ENCODE results near the gene OCA2. TPM values are rescaled to one million over a fixed set of nuclear protein-coding genes. Genes with fewer than 3 reads are reported as not detected.
"Not testable (repeated sequence)": the region's sequence is repeated elsewhere in the genome, so short reads cannot be mapped to it uniquely, and the experiment has no call there.

Gene OCA2
- total RNA-seq, 1 donor from 2014 or later: not detected

DNA sequence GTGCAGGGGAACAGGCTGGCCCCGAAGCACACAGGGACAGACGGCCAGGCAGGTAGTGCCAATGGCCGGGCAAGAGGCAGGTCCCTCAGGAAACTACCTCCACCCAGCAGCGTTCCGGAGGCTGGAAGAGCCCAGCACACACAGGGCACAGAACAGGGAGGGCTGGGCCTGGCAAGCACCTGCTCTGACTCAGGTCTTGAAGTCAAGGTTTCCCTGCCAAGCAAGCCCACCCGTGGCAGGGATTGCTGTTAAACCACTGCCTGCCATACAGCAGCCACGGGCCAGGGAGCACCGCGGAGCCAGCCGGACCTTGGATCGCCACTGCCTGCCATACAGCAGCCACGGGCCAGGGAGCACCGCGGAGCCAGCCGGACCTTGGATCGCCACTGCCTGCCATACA lies 22.5 kb upstream of the OCA2 start:
- intact Hi-C loops (cut with micrococcal nuclease): not testable (repeated sequence)

DNA sequence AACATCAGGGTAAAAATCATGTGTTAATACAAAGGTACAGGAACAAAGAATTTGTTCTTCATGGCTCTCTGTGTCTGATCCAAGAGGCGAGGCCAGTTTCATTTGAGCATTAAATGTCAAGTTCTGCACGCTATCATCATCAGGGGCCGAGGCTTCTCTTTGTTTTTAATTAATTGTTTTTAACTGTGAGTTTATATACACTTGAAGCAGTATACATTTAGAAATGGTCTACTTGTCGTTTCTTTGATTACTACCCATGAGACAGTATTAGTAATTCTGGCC lies 21.2 kb upstream of the OCA2 start:
- intact Hi-C loops (cut with micrococcal nuclease): no loop called here

DNA sequence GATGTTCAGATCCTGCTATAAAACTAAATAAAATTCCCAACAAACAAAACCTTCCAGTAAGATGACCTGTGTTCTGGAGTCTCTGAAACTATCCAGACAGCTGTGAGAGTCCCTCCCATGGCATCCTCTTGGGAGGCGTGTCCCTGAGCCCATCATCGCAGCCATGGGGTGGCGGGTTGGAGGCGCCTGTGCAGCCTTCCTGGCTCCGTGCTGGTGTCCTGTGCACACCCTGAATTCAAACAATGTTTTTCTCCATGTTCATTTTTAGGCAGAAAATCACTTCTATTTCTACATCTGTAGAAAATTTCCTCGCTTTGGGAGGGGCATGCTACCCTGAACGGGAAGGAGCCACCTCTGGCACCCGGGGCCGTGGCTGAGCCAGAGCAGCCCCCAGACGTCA lies 19.4 kb upstream of the OCA2 start:
- intact Hi-C loops (cut with micrococcal nuclease): no loop called here

DNA sequence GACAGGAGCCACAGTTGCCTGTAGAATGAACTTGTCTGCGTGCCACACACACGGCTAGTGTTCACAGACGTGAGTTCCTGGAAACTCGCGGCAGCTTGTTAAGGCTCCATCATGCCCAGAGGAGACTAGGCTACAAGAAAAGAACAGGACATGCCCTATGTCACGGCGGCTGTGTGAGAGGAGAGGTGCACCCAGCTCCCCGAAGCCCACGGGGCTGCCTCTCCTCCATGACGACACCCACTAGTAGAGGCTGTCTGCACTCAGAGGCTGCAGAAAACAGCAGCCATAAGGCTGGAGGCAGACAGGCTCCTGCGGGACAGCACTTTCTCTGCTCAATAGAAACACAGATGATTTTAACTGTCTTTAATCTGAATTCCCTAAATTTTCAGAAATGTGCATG lies 19.0 kb upstream of the OCA2 start:
- intact Hi-C loops (cut with micrococcal nuclease): no loop called here

DNA sequence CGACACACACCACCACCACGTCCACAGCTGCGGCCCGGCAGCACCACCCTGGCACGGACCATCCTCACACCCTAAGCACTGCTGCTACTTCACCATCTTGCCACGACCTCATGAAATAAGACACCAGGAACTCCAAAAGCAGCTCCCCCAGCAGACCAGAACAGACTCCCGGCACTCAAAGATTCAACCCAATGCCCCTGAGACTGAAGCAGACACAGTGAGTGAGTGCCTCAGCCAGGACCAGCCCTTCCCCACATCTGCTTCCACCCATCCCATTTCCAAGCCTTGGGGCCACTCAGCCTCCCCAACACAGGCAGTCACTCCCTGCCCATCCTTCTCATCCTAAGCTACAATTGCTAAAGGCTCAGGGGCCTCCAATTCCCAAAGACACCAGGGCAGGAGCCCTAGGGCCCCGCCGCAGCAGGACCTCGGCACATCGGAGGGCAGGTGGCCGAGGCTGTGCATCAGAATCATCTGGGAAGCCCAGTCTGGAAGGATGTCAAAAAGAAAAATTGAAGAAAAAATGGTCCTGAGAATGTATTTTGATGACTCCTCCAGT lies 18.4 kb upstream of the OCA2 start:
- intact Hi-C loops (cut with micrococcal nuclease): no loop called here

DNA sequence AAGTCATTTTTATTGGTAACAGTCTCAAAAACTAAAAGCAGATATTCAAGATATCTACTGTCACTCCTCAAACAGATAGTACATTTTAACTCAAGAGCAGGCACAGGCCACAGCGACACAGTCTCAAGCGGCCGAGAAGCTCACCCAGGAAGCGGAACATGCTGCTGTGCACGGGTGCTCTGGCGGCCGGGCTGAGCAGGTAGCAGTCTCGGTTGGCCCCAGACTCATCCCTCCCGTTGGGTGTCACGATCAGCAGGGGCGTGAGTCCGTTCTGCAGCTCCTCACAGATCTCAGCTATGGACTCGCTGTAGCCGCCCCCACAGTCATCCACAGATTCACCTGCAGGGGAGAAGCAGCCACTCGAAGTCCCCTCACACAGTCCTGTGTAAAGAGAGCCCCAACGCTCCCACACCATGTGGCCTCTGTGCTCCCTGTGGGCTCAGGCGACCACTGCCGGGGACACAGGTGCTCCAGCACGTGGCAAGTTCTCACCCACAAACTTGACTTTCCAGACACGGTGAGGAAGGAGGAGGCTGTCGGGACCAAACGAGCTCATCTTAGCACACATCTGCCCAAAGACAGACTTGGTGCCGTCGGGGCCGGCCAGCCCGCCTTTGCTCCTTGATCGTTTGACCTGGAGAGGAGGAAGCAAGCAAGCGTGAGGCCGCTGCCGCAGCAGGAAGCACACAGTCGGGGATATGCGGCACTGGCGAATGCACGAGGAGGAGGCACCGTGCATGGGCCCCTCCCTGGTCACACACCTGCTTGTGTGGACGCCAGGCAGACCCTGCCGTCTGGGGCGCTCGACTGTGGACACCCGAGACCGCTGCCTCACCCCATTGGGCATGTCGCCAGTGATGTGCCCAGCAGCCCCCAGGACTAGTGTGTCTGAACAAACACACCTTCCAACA lies 17.7 kb upstream of the OCA2 start:
- intact Hi-C loops (cut with micrococcal nuclease): no loop called here

DNA sequence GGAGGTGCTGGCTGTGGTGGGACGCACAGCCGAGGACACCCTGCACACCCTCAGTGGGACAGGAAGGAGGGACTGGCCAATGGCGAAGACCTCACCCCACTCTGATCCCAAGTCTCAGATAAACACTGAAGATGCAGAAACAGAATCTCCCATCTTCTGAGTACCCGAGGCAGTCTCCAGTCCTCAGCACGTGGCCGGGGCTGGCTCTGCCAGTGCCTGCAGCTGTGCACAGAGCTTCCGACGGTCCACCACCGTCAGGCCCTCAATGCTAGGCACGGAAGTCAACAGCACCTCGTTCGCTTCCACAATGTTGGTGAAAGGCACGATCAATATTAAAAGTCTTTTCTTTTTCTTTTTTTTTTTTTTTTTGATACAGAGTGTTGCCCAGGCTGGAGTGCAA lies 16.8 kb upstream of the OCA2 start:
- intact Hi-C loops (cut with micrococcal nuclease): no loop called here

DNA sequence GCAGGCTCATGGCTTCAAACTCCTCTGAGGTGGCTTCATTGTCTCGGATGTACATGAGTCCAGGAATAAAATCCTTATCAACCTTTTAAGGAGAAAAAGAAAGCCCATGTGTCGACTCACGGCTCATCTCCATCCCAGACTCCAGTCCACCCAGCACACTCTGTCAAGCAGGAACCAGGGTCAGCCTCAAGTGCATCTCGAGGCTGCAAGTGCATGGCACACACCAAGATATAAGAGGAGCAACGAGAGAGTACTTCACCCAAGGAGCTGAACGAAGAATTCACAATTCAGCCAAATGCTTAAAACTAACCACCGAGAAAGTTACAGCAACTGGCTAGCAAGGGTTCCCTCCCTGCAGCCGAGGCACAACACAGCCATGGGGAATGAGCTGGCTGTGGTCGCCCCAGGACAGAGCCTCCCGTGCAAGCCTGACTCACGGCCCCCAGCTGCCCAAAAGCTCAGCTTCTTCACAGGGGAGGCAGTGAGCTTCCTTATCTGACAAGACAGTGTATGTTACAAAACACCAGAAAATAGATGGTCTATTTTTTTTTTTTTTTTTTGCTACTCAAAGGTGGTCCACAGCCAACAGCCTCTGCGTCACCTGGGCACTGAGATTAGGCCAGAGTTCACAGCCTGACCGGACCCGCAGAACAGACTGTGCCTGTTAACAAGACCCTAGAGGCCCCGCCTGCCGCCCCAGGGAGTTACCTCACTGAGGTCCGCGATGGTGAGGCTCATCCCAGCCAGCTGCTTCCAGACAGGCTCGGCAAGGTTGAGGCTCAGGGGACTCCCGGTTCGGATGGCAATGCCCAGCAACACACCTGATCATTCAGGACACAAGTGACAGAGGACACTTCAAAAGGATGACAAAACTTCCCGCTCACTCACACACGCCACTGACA lies 15.9 kb upstream of the OCA2 start:
- intact Hi-C loops (cut with micrococcal nuclease): no loop called here

DNA sequence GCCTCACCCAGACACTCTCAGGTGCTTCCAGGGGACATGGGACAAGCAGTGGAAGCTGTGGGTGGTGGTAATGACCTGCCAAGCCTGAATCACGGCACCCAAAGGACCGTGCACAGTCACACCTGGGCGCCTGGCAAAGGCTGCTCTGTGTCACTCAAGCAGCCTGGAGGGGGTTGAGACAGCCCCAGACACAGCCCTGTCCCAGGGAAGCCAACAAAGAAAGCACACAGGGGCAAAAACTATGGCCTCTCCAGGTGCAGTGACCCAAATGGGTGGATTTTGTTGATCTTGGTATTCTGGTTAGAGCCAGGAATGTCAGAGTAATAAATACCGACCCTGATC lies 15.0 kb upstream of the OCA2 start:
- intact Hi-C loops (cut with micrococcal nuclease): no loop called here

DNA sequence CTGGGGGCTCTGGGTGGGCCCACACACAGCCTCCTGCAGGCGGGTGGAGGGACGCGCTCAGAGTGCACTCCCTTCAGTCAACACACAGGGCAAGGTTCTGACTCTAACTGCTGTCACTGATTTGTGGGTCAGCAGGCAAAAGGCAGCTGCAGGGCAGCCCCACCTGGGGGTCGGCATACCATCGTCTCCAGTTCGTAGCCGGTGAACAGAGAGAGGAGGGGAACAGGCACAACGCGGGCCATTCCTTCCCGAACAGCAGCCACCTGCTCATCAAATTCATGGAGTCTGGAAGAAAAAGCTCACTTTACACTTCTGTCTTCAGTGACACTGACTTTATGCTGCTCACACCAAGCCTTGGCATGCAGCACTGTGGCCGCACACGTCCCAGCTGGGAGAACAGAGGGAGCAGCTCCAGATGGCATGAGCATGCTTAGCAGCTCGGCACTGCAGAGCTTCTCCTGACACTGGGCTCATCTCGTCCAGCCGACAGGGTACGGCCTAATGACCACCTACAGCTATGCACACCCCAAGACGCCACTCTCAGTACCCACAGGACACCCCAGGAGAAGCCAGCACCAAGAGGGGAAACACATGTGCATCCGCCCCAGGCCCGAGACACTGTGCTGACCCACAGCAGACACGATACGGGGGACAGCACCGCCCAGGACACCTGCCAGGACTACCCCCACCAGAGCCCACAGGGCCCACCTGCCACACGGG lies 14.4 kb upstream of the OCA2 start:
- intact Hi-C loops (cut with micrococcal nuclease): no loop called here

DNA sequence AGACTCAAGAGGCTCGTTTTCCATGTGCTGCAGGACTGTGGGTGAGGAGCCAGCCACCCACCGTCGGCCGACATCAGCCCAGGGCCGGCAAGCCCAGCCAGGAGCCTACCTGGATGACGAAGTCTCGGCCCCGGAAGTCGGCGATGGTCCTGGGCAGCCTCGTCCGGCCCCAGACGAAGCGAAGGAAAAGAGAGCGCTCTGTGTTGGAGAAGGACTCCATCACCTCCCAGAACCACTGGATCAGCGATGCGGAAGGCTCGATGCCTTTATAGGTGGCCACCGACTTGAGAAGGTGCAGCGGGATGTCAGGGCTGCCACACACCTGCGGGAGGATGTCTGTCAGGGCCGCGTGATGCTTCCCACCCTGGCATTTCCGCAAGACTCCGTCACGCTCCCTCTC lies 13.8 kb upstream of the OCA2 start:
- intact Hi-C loops (cut with micrococcal nuclease): no loop called here

DNA sequence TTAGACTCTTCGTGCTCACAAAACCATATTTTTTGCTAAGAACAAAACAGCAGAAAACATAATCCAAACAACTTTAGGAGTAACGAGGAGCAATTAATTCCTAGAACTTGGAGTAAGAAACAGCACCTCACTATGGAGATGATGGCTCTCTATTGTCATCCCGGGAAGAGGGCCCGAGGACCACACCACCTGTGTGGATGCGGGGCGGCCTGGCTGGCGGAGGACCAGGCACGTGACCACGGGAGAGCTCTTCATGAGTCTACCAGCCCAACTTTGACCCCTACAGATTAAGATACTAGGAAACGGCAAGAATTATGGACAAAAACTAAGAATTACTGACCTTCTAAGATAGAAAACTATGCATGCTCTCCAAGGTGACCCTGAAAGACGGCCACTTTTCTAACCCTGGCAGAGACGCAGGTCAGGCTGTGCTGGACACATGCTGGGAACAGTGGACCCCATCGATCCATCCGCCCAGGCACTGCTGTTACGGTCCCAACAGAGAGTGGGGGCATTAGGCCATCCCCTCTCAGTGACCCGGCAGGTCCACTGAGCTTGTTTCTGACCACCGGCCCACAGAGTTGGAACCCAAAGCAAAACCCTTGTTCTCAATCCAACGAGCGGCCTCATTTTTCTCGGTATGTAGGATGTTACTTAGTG lies 13.1 kb upstream of the OCA2 start:
- intact Hi-C loops (cut with micrococcal nuclease): no loop called here

DNA sequence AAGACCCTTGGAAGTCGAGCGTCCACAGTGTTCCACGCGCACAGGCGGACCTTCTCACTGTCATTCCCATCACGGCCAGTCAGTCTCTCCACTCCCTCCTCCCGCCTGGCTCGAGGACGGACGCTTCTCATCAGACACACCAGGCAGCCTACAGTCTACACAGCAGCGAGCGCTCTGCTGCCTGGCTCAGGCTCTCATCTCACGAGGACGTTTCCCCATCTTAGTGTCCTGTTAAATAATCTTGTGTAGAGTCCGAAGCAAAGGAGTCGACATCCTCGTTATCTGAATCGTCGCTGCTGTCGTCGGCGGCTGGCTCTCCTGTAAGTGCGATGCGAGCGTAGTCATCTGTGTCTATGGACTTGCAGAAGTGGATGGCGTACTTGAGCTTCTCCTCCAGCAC lies 12.4 kb upstream of the OCA2 start:
- intact Hi-C loops (cut with micrococcal nuclease): no loop called here

DNA sequence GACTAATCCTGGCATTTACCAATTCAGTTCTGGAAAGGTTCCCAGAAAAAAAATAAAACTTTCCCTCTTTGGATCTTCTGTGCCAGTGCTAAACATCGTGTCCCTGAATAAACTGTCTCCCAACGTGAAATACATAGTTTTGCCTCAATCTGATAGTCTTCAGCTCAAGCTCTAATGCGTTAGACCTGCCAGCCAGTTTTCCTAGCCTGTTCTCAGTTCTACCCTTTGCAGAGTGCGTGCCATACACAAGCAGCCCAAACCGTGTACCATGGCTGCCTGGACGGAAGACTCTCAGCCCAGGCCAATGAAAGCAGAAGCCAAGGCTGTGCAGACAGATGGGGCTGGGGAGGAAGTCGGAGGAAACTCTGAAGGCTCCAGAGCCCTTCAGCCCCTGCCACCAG lies 11.4 kb upstream of the OCA2 start:
- intact Hi-C loops (cut with micrococcal nuclease): no loop called here

DNA sequence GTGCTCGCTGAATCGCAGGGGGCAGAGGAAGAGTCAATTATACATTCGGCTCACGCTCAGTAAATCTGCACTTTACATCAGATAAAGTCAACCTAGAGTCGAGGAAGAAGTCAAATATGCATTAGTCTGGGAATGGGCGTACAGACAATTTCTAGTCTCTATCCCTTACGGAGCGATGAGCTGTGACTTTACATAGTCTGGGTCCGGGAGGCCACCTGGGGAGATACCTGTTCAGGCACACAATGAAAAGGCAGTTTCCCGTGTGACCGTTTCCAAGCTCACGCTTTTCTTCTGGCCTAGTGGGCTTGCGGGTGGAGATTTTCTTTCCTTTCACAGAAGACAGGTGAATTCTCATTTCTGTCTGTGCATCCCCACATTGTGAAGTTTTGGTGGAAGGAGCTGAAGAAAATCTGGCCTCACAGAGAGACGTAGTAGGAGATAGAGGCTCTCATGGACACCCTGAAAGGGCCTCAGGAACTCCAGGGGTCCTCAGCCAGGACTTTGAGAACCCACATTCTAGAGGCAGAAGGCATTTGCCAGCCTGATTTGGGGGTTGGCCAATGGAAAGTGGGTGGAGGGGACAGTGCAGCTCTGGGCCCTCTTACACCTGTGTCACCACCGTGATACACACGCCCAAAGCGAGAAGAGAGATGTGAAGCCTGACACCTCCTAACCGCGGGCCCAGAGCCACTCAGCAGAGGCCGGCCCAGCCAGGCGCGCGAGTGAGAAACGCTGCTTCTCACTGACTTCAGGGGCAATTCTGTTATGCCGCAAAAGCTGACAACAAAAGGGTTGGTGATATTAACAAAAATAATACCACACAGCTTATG lies 10.7 kb upstream of the OCA2 start:
- intact Hi-C loops (cut with micrococcal nuclease): no loop called here

DNA sequence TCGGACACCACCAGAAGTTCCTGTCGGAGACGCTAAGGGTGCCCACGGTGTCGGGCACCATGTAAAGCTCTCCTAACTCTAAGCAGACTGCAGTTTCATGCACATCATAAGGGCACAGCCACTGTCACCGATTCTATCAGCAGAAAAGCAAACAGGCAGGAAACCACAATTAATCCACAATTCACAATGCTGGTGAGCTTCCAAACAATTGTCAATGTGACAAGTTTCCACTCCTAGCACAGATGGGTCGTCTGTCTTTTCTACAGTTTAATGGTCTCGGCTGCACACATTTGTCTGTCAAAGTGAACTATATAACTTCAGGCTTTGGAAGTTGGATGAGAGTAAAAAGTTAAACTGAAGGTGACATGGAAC lies 8.8 kb upstream of the OCA2 start:
- intact Hi-C loops (cut with micrococcal nuclease): no loop called here

DNA sequence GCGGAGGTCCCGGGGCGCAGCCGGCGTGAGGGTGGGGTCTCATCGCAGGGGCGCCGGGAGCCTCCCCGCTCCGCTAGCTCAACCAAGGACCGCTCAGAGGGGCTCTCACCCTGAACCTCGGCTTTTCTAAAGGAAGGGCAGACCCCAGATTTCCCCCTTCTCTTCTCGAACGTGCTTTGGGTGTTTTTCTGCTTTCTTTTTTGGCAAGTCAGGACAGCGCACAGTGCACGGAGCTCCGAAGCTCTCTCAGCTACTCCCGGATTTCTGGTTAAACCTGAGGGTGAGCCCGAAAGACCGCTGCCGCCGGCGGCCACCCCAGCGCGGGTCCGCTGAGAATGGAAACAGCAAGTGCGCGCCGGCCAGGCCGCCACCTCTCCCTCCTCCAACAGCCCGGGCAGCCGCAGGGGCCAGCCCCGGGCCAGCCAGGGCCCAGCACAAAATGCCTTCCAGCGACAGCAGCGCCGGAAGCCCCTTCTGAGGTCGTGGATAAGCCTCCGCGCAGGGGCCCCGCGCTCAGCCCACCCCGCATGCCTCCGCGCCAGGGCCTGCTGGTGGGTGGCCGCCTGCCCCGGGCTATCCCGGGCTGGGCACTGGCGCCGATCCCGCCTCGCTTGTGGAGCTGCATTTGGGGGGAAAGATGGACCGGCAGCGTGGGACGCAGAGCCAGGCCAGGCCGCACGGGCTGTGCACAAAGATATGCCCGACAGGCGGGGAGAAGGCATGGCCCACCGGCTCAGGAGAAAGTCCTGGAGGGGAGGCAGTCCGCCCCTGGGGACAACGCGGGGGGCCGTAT lies 8.2 kb upstream of the OCA2 start:
- intact Hi-C loops (cut with micrococcal nuclease): no loop called here

DNA sequence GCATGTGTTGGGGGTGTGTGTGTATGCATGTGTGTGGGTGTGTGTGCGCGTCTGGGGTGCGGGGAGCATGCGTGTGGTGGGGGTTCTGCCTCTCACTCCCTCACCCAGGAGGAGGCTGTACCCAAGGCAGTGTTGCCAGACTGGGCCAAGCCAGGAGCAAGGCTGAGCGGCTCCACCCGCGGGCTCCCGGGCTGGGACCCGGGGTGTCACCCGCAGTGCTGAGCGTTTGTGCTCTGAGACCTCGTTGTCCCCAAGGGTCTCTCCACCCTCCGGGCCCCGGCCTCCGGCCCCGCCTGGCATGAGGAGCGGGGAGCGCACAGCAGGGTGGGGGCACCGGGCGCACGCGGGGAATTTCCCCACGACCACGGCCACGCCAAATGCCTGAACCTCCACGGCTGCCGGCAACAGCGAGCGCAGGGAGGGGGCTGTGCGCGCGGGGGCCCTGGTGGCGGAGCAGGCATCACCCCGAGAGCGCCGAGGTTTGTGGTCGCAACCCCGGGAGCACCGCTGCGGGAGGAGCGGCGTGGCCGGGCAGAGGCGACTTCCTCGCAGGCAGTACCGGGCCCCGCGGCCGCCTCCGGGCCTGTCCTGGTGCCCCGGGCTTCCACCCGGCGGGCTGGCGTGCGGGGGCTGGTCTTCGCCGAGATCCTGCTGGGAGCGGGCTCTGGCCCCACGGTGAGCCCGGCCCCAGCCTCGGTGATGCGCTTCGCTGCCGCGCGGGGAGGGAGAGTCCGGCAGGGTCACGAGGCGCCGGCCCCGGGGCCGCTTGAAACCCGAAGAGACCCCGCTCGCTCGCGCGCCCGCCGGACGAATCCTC lies 7.4 kb upstream of the OCA2 start:
- intact Hi-C loops (cut with micrococcal nuclease): no loop called here

DNA sequence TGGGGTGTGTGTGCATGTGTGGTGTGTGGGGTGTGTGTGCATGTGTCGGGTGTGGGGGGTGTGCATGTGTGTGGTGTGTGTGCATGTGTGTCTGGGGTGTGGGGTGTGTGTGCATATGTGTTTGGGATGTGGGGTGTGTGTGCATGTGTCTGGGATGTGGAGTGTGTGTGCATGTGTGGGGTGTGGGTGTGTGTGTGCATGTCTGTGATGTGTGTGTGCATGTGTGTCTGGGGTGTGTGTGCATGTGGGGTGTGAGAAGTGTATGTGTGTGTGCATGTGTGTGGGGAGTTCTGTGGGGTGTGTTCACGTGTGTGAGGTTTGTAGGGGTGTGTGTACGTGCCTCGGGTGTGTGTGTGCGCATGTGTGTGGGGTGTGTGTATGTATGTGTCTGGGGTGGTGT lies 6.7 kb upstream of the OCA2 start:
- intact Hi-C loops (cut with micrococcal nuclease): no loop called here

All from T-helper 2 cell treated with Interferon-gamma antibody and Interleukin-4, amounts not matched to agents 100 ng/mL and 5 ng/mL, for 36 hours (primary cell).